ENCODE results near the gene HRK. TPM values are rescaled to one million over a fixed set of nuclear protein-coding genes. Genes with fewer than 3 reads are reported as not detected.

Gene HRK
- total RNA-seq, 1 experiment from 2014 or later = 0.44 TPM

- POLR2A ChIA-PET = interaction anchor here (0.7 kb wide), 1 partner anchor 86 kb away, joined by 3 read pairs; no protein-coding TSS in a partner anchor
- Histone ChIP-seq H3K9me3 (ENCODE audit: control insufficient read depth, insufficient read depth, low read depth, low read length) (no peaks in the 10 kb centered on the region), H3K36me3 (ENCODE audit: control insufficient read depth, insufficient read depth, low read length) (no peaks in the 10 kb centered on the region), H3K4me1 (ENCODE audit: control insufficient read depth, insufficient read depth, low read length) (no peaks in the 10 kb centered on the region), H3K27me3 (ENCODE audit: control insufficient read depth, insufficient read depth, low read length) (no peaks in the 10 kb centered on the region), H3K4me3 (ENCODE audit: low read depth in 2 of 2, low read length in 2 of 2) (no peak overlapping the region), H3K27ac (ENCODE audit: low read length) (no peak overlapping the region)
- TF ChIP-seq SIN3A (IDR thresholded peaks at IDR 0.05; ENCODE audit: borderline replicate concordance, insufficient read depth, low read depth, low read length) (no peak), CTCF (IDR thresholded peaks at IDR 0.05) (no peak; the same call in 1 of the 2 replicates), POLR2AphosphoS5 (IDR thresholded peaks at IDR 0.05; ENCODE audit: low read depth, low read length) (no peak), REST (IDR thresholded peaks at IDR 0.05; ENCODE audit: insufficient read depth in 1 of 2, low read depth in 2 of 2, low read length in 1 of 2) (no peak), TCF7L2 (IDR thresholded peaks at IDR 0.05; ENCODE audit: low read depth, low read length) (no peak)
- no peak for ATAC-seq
- CTCF ChIA-PET = no interaction called here
- intact Hi-C loops (cut with micrococcal nuclease; ENCODE audit: unreplicated experiment) (no loop called here), in situ Hi-C loops (cut with HindIII; ENCODE audit: low pct_unique_long_range_greater_than_20kb, low sequenced_read_pairs) (no loop called here)
- no TSS peak for BruUV-seq (replicated peaks)
- no peak for DNase-seq (ENCODE audit: low read depth, low spot score)
Observed at GRCh38 chr12:116926283-116927243, 45.3 kb upstream of the HRK start.

- DNase-seq (ENCODE audit: low read depth, low spot score) = no peak
- TF ChIP-seq CTCF (IDR thresholded peaks at IDR 0.05) (no peak), POLR2AphosphoS5 (IDR thresholded peaks at IDR 0.05; ENCODE audit: low read depth, low read length) (no peak), REST (IDR thresholded peaks at IDR 0.05; ENCODE audit: insufficient read depth in 1 of 2, low read depth in 2 of 2, low read length in 1 of 2) (no peak), TCF7L2 (IDR thresholded peaks at IDR 0.05; ENCODE audit: low read depth, low read length) (no peak), SIN3A (IDR thresholded peaks at IDR 0.05; ENCODE audit: borderline replicate concordance, insufficient read depth, low read depth, low read length) (no peak)
- Histone ChIP-seq H3K9me3 (ENCODE audit: control insufficient read depth, insufficient read depth, low read depth, low read length) (no peaks in the 10 kb centered on the region), H3K27me3 (ENCODE audit: control insufficient read depth, insufficient read depth, low read length) (no peaks in the 10 kb centered on the region), H3K4me1 (ENCODE audit: control insufficient read depth, insufficient read depth, low read length) (no peaks in the 10 kb centered on the region), H3K36me3 (ENCODE audit: control insufficient read depth, insufficient read depth, low read length) (no peaks in the 10 kb centered on the region), H3K27ac (ENCODE audit: low read length) (no peak overlapping the region), H3K4me3 (ENCODE audit: low read depth in 2 of 2, low read length in 2 of 2) (no peak overlapping the region)
- ATAC-seq = peak; percentile 70; the same call in 1 of the 2 replicates
- BruUV-seq (replicated peaks) = no TSS peak
- in situ Hi-C loops (cut with HindIII; ENCODE audit: low pct_unique_long_range_greater_than_20kb, low sequenced_read_pairs) = no loop called here
- POLR2A ChIA-PET = no interaction called here
- intact Hi-C loops (cut with micrococcal nuclease; ENCODE audit: unreplicated experiment) = no loop called here
- CTCF ChIA-PET = no interaction called here
Observed at GRCh38 chr12:116924558-116925453, 43.6 kb upstream of the HRK start.
